T-helper 1 cell treated with Interleukin-12 subunit alpha and Interleukin-12 subunit beta and Interleukin-4 antibody, amounts not matched to agents 30 μg/mL and 1 μg/mL, for 36 hours (primary cell): ENCODE measurements around the gene IP6K2.

Experiments
- H3K27ac Mint-ChIP-seq: one replicate; pipeline ENCODE4 v1.8.0; 2021; ENCODE audit warnings: mild to moderate bottlenecking, mixed read lengths
- H3K27me3 Mint-ChIP-seq: one replicate; pipeline ENCODE4 v1.8.0; 2021; ENCODE audit warnings: low read depth, mixed read lengths
- H3K36me3 Mint-ChIP-seq: one replicate; pipeline ENCODE4 v1.8.0; 2021; ENCODE audit warnings: low read depth, mixed read lengths
- H3K4me1 Mint-ChIP-seq: one replicate; pipeline ENCODE4 v1.8.0; 2021; ENCODE audit warnings: low read depth, mixed read lengths
- H3K4me3 Mint-ChIP-seq: one replicate; pipeline ENCODE4 v1.8.0; 2021; ENCODE audit warnings: mild to moderate bottlenecking, moderate library complexity, mixed read lengths
- H3K9me3 Mint-ChIP-seq: one replicate; pipeline ENCODE4 v1.8.0; 2021; ENCODE audit warnings: mixed read lengths

IP6K2 gene

DNA sequence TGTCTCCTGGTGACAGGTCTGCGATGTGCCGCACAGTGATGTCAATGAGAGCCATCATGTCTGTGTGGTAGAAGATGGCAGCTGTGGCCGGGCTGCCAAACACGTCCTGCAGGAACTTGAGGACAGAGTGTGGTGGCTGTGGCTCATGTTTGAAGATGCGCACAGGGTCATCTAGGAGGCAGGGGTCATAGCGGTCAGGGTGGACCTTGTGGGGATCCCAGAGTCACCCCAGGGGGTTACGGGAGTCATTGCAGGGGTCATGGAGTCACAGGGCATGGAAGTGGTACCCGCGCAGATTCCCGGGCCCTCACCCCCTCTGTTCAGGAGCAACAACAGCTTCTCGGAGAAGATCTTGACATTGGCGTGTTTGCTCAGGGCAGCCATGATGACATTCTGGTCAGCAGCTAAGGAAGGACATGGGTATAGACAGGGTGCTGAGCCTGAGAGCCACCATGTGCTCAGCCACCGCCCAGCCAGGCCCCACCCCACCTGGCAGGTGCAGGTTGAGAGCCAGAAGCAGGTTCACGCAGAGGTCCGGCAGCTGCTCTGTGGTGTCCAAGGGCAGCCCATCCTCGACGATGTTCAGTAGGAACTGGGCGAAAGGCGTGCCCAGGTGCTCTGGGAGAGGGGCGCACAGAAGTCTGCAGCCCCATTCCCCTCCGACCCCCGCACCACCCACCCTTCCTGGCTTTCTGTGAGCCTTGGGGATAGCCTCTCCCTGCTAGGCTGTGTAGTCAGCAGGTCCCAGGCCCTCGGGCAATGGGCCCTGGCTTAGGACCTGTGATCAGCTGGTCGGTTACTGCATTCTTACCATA is 38.2 kb downstream of the IP6K2 start:
- H3K36me3 Mint-ChIP-seq = peaks cover 41% of the 10 kb centered on the region
- H3K4me1 Mint-ChIP-seq = peaks cover 7% of the 10 kb centered on the region
- no peaks in the 10 kb centered on the region for H3K9me3 Mint-ChIP-seq
- H3K27ac Mint-ChIP-seq = no peak overlapping the region
- H3K4me3 Mint-ChIP-seq = no peak overlapping the region
- no peaks in the 10 kb centered on the region for H3K27me3 Mint-ChIP-seq

DNA sequence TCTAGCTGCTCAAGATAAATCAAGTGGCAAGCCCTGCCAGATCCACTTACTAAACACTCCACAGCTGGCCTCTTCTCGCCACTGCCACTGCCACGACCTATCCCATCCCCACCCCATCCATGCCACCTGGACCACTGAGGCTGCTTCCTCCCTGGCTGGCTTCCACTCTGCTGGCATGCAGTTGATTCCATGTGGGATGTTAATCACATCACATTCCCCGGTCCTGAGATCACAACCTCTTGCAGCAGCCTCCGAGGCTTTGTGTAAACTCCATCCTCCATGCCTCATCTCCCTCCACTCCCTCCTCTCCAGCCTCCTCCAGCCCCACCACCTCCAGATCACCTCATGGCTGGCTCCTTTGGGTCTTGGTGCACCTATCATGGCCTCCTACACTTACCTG is 39.0 kb downstream of the IP6K2 start:
- no peaks in the 10 kb centered on the region for H3K9me3 Mint-ChIP-seq
- peaks cover 3% of the 10 kb centered on the region for H3K4me1 Mint-ChIP-seq
- H3K27ac Mint-ChIP-seq = no peak overlapping the region
- no peaks in the 10 kb centered on the region for H3K27me3 Mint-ChIP-seq
- H3K4me3 Mint-ChIP-seq = no peak overlapping the region
- peaks cover 41% of the 10 kb centered on the region for H3K36me3 Mint-ChIP-seq

DNA sequence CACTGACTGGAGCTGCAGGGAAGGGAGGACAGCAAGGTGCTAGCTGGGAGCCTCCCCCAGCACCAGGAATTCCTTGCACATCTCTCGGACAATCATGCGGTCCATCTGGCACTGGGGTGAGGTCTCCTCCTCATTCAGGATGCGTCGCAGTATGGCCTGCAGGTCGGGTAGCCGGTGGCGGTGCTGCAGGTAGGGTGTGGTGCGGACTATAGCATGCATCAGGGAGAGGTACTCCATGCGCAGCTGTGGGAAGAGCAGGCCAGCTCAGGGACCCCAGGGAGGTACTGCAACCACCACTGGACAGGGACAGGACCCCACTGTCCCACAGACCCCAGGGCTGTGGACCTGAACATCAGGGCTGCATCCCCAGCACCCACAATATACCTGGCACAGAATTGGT is 42.5 kb downstream of the IP6K2 start:
- Mint-ChIP-seq H3K4me1 (no peaks in the 10 kb centered on the region), H3K4me3 (no peak overlapping the region), H3K27me3 (no peaks in the 10 kb centered on the region), H3K27ac (no peak overlapping the region), H3K36me3 (peaks cover 32% of the 10 kb centered on the region), H3K9me3 (no peaks in the 10 kb centered on the region)

DNA sequence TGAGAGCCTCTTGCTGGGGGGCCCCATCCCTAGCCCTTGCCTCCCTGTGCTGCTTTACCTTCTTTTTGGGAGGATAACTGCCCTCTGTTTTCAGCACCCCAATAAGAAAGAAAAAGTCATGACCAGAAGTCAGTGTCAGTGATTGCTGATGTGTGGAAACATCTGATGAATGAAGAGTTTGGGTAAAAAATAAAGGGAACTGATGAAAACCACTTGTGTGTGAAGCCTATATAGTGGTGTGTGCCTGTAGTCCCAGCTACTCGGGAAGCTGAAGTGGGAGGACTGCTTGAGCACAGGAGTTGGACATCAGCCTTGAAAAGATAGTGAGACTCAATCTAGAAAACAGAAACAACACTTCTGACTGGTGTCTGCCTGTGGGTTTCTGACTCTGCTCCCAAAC is 44.5 kb downstream of the IP6K2 start:
- Mint-ChIP-seq H3K9me3 (no peaks in the 10 kb centered on the region), H3K4me1 (no peaks in the 10 kb centered on the region), H3K27me3 (no peaks in the 10 kb centered on the region), H3K36me3 (peaks cover 22% of the 10 kb centered on the region), H3K27ac (no peak overlapping the region), H3K4me3 (no peak overlapping the region)

DNA sequence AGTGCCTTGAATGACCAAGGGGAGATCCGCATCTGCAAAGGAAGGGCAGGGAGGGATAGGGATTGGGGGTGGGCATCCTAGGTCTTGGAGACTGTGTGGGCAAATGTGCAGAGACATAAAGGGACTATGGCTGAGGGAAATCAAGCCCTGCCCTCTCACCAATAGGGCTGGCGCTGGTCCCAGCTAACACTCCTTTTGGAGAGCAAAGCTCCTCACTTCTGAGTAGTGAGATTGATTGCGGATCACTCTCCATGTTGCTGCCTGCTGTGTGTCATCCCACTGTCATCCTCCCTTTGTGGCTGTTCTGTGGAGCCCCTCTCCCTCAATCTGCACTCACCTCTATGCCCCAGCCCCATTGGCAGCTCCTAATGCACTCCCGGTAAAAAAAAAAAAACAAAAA is 52.1 kb downstream of the IP6K2 start:
- Mint-ChIP-seq H3K4me1 (peaks cover 14% of the 10 kb centered on the region), H3K9me3 (no peaks in the 10 kb centered on the region), H3K36me3 (peaks cover 3% of the 10 kb centered on the region), H3K27me3 (peaks cover 13% of the 10 kb centered on the region), H3K4me3 (no peak overlapping the region), H3K27ac (no peak overlapping the region)

DNA sequence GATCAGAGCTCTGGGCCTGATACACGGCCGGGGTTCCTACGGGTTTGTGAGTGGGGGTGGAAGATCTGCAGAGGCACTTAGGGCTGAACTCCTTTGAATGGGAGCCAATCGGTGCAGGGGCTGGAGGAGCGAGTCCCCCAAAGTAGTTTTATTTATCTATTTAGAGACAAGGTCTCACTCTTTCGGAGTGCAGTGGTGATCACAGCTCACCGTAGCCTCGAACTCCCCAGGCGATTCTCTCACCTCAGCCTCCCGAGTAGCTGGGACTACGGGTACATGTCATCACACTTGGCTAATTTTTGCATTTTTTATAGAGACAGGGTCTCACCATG is 52.7 kb downstream of the IP6K2 start:
- Mint-ChIP-seq H3K27me3 (peaks cover 18% of the 10 kb centered on the region), H3K4me3 (peak overlapping the region; percentile 94), H3K27ac (peak overlapping the region; percentile 93), H3K4me1 (peaks cover 14% of the 10 kb centered on the region), H3K36me3 (peaks cover 3% of the 10 kb centered on the region), H3K9me3 (no peaks in the 10 kb centered on the region)

DNA sequence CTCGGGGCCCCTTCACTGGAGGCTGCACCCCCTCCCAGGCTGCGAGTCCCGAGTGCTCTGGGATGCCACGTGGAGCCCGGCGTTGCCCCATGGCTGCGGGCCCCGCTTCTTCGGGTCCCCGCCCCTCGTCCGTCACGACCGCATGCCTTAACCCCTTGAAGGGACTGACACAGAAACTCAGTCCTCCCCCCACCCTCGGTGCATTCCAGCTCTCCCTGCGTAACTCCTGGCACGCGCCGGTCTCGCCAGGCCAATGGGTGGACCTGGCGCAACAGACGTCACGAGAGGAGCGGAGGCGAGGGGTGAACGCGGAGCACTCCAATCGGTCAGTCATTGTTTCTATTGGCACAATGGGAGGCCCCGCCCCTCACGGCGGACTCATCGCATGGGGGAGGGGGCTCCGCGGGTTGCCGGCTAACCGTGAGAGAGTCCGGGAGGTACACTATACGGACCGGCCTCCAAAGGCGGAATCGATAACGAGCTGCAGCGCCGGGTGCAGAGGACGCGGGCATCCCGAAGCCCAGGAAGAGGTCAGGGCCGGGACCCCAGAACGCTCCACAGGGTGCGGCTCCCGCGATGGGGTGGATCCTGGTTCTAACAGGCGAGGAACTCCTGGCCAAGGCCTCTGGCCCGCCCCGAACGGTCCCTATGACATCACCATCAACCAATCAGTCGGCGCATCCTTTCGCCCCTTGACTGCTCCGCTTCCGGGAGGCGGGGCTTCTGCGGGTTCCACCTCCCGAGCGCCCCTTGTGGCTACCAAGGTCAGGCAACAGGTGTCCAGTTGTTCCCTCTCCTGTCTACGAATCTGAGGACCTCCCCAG is 53.3 kb downstream of the IP6K2 start:
- peaks cover 3% of the 10 kb centered on the region for H3K36me3 Mint-ChIP-seq
- peak overlapping the region; percentile 94 for H3K4me3 Mint-ChIP-seq
- H3K27me3 Mint-ChIP-seq = peaks cover 18% of the 10 kb centered on the region
- no peaks in the 10 kb centered on the region for H3K9me3 Mint-ChIP-seq
- peak overlapping the region; percentile 93 for H3K27ac Mint-ChIP-seq
- peaks cover 14% of the 10 kb centered on the region for H3K4me1 Mint-ChIP-seq

DNA sequence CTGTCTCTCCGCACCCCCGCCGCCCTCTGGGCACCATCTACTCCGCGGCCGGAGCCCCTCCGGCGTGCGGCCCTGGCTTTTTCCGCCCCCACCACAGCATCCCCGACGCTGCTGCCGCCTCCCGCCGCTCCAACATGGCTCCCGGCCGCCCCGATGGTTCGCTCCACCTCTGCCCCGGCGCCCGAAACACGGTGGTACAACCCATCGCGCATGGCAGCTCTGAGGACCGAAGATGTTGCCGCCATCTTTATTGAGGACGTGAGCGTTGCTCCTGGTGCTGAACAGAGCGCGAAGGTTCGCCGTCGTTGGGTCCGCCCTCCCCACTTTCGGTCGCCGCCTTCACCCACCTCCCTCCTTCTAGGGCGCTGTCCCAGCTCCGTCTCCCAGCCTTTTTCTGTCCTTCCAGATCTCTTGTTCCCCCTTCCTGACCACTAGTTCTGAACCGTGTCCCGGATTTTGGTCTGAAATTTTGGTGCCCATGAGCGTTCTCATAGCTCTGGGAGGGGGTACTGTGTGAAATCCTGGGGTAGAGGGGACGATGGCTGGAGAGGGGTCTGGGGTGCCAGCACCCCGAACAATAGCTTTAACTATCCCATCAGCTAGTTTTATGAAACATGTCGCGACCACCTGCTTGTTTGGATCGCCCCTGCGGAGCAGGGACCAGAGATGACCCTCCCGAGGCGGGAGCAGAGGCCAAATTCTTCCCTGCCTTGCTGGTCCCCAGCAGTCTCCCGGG is 54.1 kb downstream of the IP6K2 start, which contains the start of gene CELSR3:
Gene CELSR3, minus strand, starts transcription at position 134 of the 736 bp plus-strand sequence. CDS start 252 bp downstream, outside the sequence.
- Mint-ChIP-seq H3K4me1 (peaks cover 14% of the 10 kb centered on the region), H3K36me3 (peaks cover 3% of the 10 kb centered on the region), H3K27ac (peak within 1 kb of the TSS; percentile 93), H3K9me3 (no peaks in the 10 kb centered on the region), H3K27me3 (peaks cover 18% of the 10 kb centered on the region), H3K4me3 (peak within 1 kb of the TSS; percentile 94)

DNA sequence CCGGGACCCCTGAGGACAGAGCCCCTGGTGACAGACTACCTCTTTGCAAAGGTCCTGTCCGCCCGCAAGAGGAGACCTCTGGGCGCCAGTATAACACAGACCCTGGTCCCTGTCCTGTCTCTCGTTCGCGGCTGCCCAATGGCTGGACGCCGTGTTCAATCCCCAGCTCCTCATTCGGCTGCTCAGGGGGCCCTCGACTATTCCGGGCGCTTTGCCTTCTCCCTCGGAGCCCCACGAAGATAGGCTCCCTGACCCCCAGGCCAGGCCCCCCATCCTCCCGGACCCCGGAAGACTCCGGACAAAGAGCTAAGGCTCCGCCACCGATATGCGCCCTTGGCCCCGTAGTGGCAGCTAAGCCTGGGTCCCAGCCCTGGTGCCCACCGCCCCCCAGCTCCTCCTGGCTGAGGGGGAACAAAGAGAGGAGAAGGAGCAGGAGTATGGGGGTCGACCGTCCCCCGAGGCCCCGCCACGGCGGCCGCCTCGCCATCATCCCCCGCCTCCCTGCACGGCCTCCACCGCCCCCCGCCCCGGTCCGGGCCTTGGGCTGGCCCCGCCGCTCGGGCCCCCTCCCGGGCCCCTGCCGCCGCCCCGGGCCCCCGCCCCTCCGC is 54.8 kb downstream of the IP6K2 start:
- no peaks in the 10 kb centered on the region for H3K9me3 Mint-ChIP-seq
- peak overlapping the region; percentile 40 for H3K4me3 Mint-ChIP-seq
- H3K27ac Mint-ChIP-seq = no peak overlapping the region
- peaks cover 18% of the 10 kb centered on the region for H3K27me3 Mint-ChIP-seq
- peaks cover 3% of the 10 kb centered on the region for H3K36me3 Mint-ChIP-seq
- peaks cover 14% of the 10 kb centered on the region for H3K4me1 Mint-ChIP-seq

DNA sequence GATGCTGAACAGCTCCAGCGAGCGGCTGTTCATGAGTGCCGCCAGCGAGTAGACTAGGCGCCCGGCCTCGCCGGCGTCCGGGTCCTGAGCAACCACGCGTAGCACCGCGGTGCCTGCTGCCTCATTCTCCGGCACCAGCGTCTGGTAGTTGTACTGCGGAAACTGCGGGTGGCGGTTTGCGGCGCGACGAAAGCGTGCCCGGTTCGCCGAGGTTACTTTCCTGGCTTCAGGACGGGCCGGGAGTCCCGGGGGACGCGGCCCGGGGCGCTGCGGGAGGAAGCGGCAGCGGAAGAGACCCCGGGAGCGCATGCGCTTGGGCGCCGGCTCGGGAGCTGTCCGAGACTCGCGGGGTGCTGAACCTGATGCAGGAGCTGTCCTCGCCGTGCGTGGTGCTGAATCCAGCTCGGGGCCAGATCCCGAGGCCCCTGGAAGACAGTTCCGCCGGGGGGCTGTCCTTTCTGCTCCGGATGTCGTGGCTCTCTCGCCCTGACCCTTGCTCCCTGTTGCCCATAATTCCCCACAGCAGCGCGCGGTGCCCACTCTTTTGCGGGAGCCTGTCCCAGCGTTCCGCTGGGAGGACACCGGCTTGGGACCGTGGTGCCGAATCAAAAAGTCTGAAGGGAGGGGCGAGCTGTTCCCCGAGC is 55.4 kb downstream of the IP6K2 start:
- H3K4me1 Mint-ChIP-seq = peaks cover 14% of the 10 kb centered on the region
- H3K27ac Mint-ChIP-seq = no peak overlapping the region
- H3K4me3 Mint-ChIP-seq = peak overlapping the region; percentile 40
- H3K9me3 Mint-ChIP-seq = no peaks in the 10 kb centered on the region
- peaks cover 3% of the 10 kb centered on the region for H3K36me3 Mint-ChIP-seq
- H3K27me3 Mint-ChIP-seq = peaks cover 18% of the 10 kb centered on the region

DNA sequence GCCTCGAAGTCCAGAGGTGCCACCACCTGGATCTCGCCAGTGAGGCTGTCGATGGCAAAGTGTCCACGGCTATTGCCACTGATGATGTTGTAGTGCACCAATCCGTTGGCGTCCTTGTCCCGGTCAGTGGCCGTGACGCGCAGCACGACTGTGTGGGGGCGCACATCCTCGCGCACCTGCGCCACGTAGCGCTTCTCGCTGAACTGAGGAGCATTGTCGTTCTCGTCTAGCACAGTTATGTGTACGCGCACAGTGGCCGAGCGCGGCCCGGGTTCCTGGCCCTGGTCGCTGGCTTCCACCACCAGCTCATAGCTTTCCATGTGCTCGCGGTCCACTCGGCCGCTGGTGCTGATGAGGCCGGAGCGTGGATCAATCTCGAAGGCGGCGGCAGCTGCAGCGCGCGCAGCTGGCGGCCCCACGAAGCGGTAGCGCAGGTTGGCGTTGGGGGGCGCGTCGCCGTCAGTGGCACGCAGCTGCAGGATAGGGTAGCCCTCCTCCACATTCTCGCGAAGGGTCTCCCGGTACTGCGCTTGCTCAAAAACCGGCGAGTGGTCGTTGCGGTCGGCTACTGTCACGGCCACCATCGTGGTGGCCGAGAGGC is 56.1 kb downstream of the IP6K2 start:
- peaks cover 3% of the 10 kb centered on the region for H3K36me3 Mint-ChIP-seq
- H3K4me1 Mint-ChIP-seq = peaks cover 15% of the 10 kb centered on the region
- H3K27ac Mint-ChIP-seq = no peak overlapping the region
- H3K9me3 Mint-ChIP-seq = no peaks in the 10 kb centered on the region
- peaks cover 18% of the 10 kb centered on the region for H3K27me3 Mint-ChIP-seq
- H3K4me3 Mint-ChIP-seq = no peak overlapping the region

DNA sequence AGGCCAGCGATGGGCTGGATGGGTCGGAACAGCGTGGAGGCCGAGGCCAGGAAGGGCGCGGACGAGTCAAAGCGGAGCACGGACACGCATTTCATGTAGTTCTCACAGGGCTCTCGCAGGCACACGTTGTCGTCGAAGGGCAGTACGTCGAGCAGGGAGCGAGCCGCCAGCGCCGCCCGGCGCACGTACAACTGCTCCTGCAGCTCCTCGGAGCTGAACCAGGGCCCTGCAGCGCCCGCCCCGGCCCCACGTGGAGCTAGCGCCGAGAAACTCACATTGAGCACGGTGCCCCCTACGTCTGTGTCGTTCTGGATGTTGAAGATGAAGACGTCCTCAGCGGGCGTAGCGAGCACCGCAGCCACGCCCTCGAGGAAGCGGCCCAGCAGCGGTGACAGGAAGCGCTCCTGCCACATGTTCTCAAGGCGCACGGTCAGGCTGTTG is 60.2 kb downstream of the IP6K2 start:
- H3K9me3 Mint-ChIP-seq = no peaks in the 10 kb centered on the region
- H3K27me3 Mint-ChIP-seq = peaks cover 7% of the 10 kb centered on the region
- H3K4me3 Mint-ChIP-seq = peak overlapping the region; percentile 59
- no peaks in the 10 kb centered on the region for H3K36me3 Mint-ChIP-seq
- peaks cover 8% of the 10 kb centered on the region for H3K4me1 Mint-ChIP-seq
- H3K27ac Mint-ChIP-seq = peak overlapping the region; percentile 31

DNA sequence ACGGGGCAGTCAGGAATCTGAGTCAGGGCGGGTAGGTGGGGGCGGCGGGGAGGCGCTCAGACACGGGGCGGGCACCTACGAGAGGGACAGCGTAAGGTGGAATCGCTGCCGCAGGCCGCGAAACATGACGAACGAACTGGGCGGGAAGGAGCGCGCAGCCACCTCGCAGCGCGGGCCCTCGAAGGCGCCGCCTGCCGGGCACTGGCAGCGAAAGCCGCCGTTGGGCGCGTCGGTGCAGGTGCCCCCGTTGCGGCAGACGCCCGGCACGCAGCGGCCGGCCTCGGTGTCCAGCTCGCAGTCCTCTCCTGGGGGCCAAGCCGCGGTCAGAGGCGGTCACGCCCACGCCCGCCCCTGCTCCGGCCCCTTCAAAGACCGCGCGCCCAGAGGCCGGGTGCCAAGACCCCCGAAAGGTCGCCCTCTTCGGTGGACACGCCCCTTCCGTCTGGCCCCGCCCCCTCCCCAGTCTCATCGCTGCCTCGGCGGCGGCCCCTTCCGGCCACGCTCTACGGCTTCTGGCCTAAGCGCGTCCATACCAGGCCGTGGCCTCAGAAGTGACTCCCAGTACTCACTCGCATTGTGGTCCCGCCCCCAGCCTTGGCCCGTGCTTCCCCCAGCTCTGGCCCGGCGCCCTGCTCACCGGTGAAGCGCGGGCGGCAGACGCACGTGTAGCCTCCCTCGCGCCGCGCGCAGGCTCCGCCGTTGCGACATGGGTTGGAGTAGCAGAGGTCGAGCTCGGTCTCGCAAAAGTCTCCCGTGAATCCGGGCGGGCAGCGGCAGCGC is 60.8 kb downstream of the IP6K2 start:
- H3K9me3 Mint-ChIP-seq = no peaks in the 10 kb centered on the region
- H3K4me3 Mint-ChIP-seq = peak overlapping the region; percentile 60
- peaks cover 4% of the 10 kb centered on the region for H3K27me3 Mint-ChIP-seq
- H3K36me3 Mint-ChIP-seq = no peaks in the 10 kb centered on the region
- H3K27ac Mint-ChIP-seq = peak overlapping the region; percentile 82
- H3K4me1 Mint-ChIP-seq = peaks cover 6% of the 10 kb centered on the region
